Left lung (tissue), 10 donors: ENCODE results near the gene DMRTB1. TPM values are rescaled to one million over a fixed set of nuclear protein-coding genes. Genes with fewer than 3 reads are reported as not detected.

Experiments used
- ATAC-seq: fragments of 200-7000 bp; cut with Tn5 transposase; one replicate; pipeline ENCODE4 v1.9.1; 2020; ENCODE audit warnings: moderate library complexity
- DNase-seq, 4 donors: peaks; one replicate each; pipeline ENCODE4 v3.0.0-alpha.2; 2013 to 2020
- H3K27ac ChIP-seq, 2 donors: fragments of 200-600 bp; sonication (generic) in 1 of 2; one replicate each; pipeline versions ENCODE4 v1.5.0 to v1.8.0; 2020 to 2021
- H3K27me3 ChIP-seq, 2 donors: fragments of 200-600 bp; sonication (generic) in 1 of 2; one replicate each; pipeline versions ENCODE4 v1.5.0 to v1.8.0; 2020 to 2021
- H3K36me3 ChIP-seq, 2 donors: fragments of 200-600 bp; sonication (generic) in 1 of 2; one replicate each; pipeline versions ENCODE4 v1.5.0 to v1.8.0; 2020 to 2021
- H3K4me1 ChIP-seq, 2 donors: fragments of 200-600 bp; one replicate each; pipeline ENCODE4 v1.8.0; 2021
- H3K4me3 ChIP-seq, 2 donors: fragments of 200-600 bp; sonication (generic) in 1 of 2; one replicate each; pipeline versions ENCODE4 v1.5.0 to v1.8.0; 2020 to 2021; ENCODE audit warnings: mild to moderate bottlenecking in 1 of 2
- H3K9me3 ChIP-seq, 2 donors: fragments of 200-600 bp; sonication (generic) in 1 of 2; one replicate each; pipeline versions ENCODE4 v1.5.0 to v1.8.0; 2020 to 2021
- intact Hi-C, 2 donors: fragments of 100-400 bp; cut with DNase I; formaldehyde crosslinking; loops; one replicate each; pipeline versions ENCODE4 v1.11.2 to v1.14.2; 2022
- polyA plus RNA-seq, 6 donors: library from polyadenylated mRNA; unstranded; fragments of 120-200 nt; gene quantifications; one replicate each; pipeline ENCODE4 v1.2.1, GENCODE V29; 2013; ENCODE audit not compliant: insufficient read length in 6 of 6
- total RNA-seq, 2 donors: library from RNA; stranded (reverse); fragmentation: NEBNext Ultra II Directional; extraction: Animal tissue kit (Norgen Biotek cat#: 25700); gene quantifications; one replicate each; pipeline ENCODE4 v1.2.1, GENCODE V29; 2021
- TF ChIP-seq, protein P1 (sequence below), 2 donors: fragments of 200-600 bp; sonication (generic) in 1 of 2; IDR thresholded peaks; one replicate each; pipeline versions ENCODE4 v1.5.0 to v1.8.0; 2021; ENCODE audit warnings: antibody characterized with exemption in 2 of 2
- donor health status: DM: no; HTN: yes; CAD: no.
- donor health status: DM: no; HTN: no; CAD: no.

Gene DMRTB1
- total and polyA plus RNA-seq, 8 donors: not detected

DNA sequence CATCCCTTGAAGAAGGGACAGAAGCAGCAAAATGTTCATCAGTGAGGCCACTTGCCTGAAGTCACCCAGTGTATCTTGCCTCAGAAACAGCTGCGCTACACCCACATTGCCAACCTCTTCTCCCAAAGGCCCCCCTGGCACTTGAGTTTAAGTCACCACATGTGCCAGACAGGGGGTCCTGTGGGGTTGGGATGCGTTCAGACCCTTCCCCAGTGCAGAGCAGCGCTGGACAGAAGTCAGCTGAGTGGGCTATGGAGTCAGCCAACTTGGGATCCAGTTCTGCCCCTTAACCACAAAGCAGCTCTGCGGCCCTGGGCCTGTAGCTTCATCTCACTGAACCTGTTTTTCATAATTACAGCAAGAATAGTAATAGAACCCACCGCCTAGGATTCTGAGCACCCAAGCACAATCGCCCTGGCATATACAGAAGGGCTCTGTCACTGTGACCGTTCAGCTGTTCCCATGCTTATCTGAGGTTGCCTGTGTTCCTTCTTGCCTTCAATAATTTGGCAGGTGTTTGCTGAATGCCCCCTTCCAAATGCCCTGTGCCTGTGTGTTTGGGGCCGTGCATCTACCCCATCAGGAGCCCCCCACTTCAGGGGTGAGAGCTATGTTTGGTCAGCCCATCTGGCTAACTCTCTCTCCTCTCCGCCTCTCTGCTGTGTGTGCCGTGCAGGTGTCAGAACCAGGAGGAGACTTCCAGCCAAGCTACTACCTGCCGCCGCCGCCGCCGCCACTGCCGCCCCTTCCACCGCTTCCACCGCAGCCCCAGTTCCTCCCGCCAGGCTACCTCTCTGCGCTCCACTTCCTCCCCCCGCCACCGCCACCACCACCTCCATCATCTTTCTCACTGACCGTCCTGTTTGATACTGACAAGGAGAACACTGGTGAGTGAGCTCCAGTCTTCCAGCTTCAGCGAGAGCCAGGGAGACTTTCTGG lies 5.0 kb downstream of the DMRTB1 start:
- H3K27ac ChIP-seq: no peak overlapping the region
- no peaks in the 10 kb centered on the region for H3K36me3 ChIP-seq
- no peak overlapping the region for H3K4me3 ChIP-seq
- intact Hi-C loops: no loop called here
- DNase-seq: no peak
- H3K9me3 ChIP-seq: no peaks in the 10 kb centered on the region
- ATAC-seq: no peak
- no peaks in the 10 kb centered on the region for H3K27me3 ChIP-seq
- TF ChIP-seq, protein P1, sequence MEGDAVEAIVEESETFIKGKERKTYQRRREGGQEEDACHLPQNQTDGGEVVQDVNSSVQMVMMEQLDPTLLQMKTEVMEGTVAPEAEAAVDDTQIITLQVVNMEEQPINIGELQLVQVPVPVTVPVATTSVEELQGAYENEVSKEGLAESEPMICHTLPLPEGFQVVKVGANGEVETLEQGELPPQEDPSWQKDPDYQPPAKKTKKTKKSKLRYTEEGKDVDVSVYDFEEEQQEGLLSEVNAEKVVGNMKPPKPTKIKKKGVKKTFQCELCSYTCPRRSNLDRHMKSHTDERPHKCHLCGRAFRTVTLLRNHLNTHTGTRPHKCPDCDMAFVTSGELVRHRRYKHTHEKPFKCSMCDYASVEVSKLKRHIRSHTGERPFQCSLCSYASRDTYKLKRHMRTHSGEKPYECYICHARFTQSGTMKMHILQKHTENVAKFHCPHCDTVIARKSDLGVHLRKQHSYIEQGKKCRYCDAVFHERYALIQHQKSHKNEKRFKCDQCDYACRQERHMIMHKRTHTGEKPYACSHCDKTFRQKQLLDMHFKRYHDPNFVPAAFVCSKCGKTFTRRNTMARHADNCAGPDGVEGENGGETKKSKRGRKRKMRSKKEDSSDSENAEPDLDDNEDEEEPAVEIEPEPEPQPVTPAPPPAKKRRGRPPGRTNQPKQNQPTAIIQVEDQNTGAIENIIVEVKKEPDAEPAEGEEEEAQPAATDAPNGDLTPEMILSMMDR (IDR thresholded peaks at IDR 0.05): no peak
- no peaks in the 10 kb centered on the region for H3K4me1 ChIP-seq

DNA sequence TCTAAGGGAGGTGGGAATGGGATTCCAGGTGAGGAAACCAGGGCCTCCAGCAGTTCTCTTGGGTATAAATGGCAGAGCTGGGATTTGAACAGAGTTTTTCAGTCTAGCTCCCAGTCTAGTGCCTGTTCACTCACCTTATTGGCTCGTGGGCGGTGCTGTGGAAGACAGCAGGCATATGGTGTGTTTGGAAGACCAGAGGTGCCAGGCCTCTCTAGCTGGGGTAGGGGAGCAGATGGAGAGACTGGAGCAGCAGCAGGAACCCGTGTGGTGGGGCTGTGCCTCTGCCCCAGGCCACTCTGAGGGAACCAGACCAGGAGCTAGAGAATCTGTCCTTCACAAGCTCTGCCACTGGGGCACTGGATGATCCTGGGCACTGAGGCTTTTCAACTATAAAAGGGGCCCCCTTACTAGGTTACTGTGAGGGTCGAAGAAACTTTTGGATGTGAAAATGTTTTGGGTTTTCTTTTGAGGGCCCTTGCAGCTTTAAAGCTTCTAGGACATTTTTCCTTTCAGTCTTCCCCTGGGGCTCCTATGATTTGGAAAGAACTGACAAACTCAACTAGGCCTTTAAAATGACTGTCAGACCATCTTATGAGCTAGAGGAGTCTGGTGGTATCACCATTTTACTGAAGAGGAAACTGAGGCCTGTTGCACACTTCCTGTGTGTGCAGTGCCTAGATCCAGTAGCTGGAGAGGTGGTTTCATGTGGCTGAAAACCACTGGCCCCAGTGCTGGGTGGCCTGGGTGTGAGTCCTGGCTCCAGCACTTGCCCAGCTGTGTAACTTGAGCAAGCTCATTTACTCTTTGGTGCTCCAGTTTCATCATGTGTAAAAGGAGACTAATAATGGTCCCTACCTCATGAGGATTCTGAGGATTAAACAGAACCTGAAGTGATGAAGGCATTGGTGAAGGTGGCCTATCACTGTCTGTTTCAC lies 6.1 kb downstream of the DMRTB1 start:
- peaks cover 0 to 5% of the 10 kb centered on the region in 2 donors for H3K27me3 ChIP-seq

DNA sequence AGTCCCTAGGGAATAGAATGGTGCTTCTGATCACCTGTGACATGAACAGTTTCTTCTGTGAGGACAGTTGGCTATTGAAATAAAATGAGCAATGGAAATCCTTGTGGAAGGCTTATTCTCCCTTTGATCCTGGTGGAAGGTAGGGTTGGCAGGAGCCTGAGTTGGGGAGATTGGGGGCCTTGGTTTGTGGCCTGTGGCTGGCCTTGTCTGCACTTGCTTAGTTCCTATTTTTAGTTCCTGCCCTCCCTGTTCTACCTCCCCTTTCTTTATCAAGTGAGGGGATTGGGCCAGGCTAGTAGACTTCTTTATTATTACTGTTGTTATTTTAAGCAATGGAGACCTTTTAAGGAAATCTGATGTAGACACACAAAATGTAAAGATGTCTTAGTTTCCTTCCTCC lies 8.2 kb downstream of the DMRTB1 start:
- peaks cover 0 to 12% of the 10 kb centered on the region in 2 donors for H3K27me3 ChIP-seq
- ATAC-seq (no peak), DNase-seq (no peak)
- H3K4me1 ChIP-seq: no peaks in the 10 kb centered on the region
- H3K36me3 ChIP-seq: no peaks in the 10 kb centered on the region
- intact Hi-C loops: no loop called here
- no peak overlapping the region for H3K27ac ChIP-seq
- H3K4me3 ChIP-seq: no peak overlapping the region
- H3K9me3 ChIP-seq: no peaks in the 10 kb centered on the region
- TF ChIP-seq, protein P1 (IDR thresholded peaks at IDR 0.05): no peak

More for the DNA sequence above, 6.1 kb downstream of the DMRTB1 start:
- DNase-seq: no peak
- Histone ChIP-seq H3K4me1 (no peaks in the 10 kb centered on the region), H3K27ac (no peak overlapping the region), H3K9me3 (no peaks in the 10 kb centered on the region), H3K4me3 (no peak overlapping the region), H3K36me3 (no peaks in the 10 kb centered on the region)
- ATAC-seq: no peak
- intact Hi-C loops: no loop called here
- TF ChIP-seq, protein P1 (IDR thresholded peaks at IDR 0.05): no peak

DNA sequence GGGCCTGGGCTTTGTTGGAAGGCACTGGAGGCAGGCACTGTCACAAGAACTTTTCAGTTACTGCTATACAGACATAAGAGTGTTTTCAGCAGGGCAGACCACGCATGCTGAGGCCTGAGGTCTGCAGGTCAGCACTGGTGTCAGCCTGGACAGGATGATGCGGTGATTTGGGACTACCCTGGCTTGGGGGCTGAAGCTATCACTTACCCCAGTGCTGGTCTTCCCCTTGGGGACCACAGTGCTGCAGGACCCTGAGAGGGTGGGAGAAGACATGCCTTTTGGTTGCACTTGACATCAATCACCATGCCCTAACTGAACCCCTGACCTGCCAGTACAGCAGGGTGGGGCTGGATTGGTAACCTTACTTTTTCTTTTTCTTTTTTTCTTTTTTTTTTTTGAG lies 9.2 kb downstream of the DMRTB1 start:
- TF ChIP-seq, protein P1 (IDR thresholded peaks at IDR 0.05): no peak
- Histone ChIP-seq H3K27ac (no peak overlapping the region), H3K27me3 (peaks cover 0 to 12% of the 10 kb centered on the region in 2 donors), H3K4me1 (no peaks in the 10 kb centered on the region), H3K36me3 (no peaks in the 10 kb centered on the region), H3K4me3 (no peak overlapping the region), H3K9me3 (no peaks in the 10 kb centered on the region)
- ATAC-seq: no peak
- intact Hi-C loops: no loop called here
- DNase-seq: no peak

DNA sequence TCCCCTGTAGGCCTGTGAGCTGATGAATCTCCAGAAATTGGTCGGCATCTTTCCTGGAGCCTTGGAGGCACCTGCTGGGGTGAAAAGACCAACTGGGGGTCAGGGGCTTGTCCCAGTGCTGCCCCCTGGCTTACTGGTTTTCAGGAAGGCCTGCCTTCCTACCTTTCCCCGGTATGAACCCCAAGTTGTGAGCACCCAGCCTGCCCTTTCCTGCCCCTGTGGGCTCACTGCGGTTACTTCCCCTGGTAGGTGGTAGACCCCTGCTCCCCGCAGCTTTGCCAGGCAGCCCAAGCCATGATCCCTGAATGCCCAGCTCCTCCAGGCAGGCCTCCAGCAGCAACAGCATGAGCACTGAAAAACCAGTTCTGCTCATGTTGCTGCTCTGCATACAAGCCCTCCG lies 10.2 kb downstream of the DMRTB1 start:
- TF ChIP-seq, protein P1 (IDR thresholded peaks at IDR 0.05): no peak
- ATAC-seq: no peak

More for the DNA sequence above, 10.2 kb downstream of the DMRTB1 start:
- no peak overlapping the region for H3K27ac ChIP-seq
- no peaks in the 10 kb centered on the region for H3K36me3 ChIP-seq
- H3K4me1 ChIP-seq: no peaks in the 10 kb centered on the region
- H3K4me3 ChIP-seq: no peak overlapping the region
- DNase-seq: no peak
- intact Hi-C loops: no loop called here
- peaks cover 0 to 12% of the 10 kb centered on the region in 2 donors for H3K27me3 ChIP-seq
- no peaks in the 10 kb centered on the region for H3K9me3 ChIP-seq
